ENCODE measurements around the gene STK10.
"Not testable (repeated sequence)": the region's sequence is repeated elsewhere in the genome, so short reads cannot be mapped to it uniquely, and the experiment has no call there.

DNA sequence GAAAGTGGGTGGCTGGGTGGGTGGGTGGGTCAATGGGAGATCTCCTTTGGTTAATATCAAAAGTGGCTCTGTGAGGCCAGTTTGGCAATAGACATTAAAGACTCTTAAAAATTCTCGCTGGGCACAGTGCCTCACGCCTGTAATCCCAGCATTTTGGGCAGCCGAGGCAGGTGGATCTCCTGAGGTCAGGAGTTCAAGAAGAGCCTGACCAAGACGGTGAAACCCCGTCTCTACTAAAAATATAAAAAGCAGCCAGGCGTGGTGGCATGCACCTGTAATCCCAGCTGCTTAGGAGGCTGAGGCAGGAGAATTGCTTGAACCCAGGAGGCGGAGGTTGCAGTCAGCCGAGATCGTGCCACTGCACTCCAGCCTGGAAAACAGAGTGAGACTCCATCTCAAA, 32.9 kb downstream of the STK10 start:
- TF ChIP-seq, protein P1, sequence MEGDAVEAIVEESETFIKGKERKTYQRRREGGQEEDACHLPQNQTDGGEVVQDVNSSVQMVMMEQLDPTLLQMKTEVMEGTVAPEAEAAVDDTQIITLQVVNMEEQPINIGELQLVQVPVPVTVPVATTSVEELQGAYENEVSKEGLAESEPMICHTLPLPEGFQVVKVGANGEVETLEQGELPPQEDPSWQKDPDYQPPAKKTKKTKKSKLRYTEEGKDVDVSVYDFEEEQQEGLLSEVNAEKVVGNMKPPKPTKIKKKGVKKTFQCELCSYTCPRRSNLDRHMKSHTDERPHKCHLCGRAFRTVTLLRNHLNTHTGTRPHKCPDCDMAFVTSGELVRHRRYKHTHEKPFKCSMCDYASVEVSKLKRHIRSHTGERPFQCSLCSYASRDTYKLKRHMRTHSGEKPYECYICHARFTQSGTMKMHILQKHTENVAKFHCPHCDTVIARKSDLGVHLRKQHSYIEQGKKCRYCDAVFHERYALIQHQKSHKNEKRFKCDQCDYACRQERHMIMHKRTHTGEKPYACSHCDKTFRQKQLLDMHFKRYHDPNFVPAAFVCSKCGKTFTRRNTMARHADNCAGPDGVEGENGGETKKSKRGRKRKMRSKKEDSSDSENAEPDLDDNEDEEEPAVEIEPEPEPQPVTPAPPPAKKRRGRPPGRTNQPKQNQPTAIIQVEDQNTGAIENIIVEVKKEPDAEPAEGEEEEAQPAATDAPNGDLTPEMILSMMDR (IDR thresholded peaks at IDR 0.05), result not testable (repeated sequence)
- not testable (repeated sequence) for TF ChIP-seq POLR2A (IDR thresholded peaks at IDR 0.05)
